ENCODE data around the gene PTPRN. TPM values are rescaled to one million over a fixed set of nuclear protein-coding genes. Genes with fewer than 3 reads are reported as not detected.
"Not testable (repeated sequence)": the region's sequence is repeated elsewhere in the genome, so short reads cannot be mapped to it uniquely, and the experiment has no call there.

The PTPRN gene
- total RNA-seq, 4 donors from 2014 or later: not detected

DNA sequence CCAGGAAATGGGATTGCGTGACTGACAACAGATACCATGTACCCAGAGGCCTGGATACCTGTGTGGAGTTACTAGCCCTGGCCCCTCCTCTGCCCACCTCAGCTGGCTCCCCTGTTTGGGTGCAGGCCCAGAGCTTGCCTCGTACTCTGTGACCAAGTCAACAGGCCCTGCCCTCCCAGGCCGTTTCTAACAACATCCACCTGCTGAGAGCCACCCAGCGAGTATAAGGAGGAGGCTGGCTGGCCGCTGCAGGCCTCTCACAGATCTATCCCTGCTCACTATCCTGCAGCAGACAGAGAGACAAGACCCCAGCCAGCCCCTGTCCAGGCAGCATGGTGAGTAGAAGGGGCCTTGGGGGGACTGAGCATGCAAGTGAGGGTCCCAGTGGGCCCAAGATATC lies 43.0 kb downstream of the PTPRN start:
- Histone ChIP-seq H3K27ac (no peak overlapping the region), H3K4me3 (no peak overlapping the region), H3K4me1 (peaks cover 3% of the 10 kb centered on the region), H3K9me3 (no peaks in the 10 kb centered on the region), H3K27me3 (peaks cover 5% of the 10 kb centered on the region), H3K36me3 (no peaks in the 10 kb centered on the region)
- DNase-seq (ENCODE audit: low spot score in 2 of 2): no peak
- TF ChIP-seq CTCF (IDR thresholded peaks at IDR 0.05) (no peak), POLR2A (IDR thresholded peaks at IDR 0.05) (no peak), EP300 (IDR thresholded peaks at IDR 0.05) (no peak), POLR2AphosphoS5 (IDR thresholded peaks at IDR 0.05) (no peak)
- 70% methylated on average over 2 of the region's 5 CpGs for WGBS

DNA sequence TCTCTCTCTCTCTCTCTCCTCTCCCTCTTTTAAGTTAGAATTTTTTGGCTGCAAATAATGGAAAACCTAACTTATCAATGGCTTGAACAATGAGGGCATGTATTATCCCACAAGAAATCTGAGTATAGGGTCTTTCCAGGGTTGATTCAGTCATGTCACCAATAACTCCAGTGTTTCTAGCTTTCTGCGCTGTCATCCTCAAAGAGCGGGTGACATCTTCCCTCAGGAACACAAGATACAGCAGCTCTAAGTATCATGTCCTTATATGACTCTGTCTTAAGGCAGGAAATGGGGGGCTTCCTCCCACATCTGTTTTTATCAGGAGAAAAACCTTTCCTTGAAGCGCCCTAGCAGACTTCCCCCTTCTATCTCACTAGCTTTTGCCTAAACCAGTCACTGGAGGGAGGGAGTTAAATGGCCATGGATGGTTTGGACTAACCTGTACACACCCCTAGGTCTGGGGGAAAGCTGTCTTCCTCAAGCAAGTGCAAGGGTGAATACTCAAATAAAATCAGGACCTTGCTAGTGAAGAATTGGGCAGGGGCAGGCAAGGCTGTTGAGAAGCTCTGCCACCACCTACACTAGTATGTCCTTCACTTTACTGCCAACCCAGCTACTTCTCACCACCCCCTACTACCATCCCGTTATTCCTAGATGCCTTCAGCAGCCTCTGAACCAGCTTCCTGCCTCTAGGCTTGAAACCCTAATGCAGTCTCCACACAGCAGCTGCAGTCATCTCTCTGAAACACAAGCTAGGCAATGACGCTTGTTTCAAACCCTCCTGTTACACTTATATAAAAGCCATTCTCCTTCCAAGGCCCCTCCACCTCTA lies 48.0 kb downstream of the PTPRN start:
- no peaks in the 10 kb centered on the region for H3K4me1 ChIP-seq
- TF ChIP-seq CTCF (IDR thresholded peaks at IDR 0.05): no peak
- TF ChIP-seq EP300 (IDR thresholded peaks at IDR 0.05): no peak
- TF ChIP-seq POLR2AphosphoS5 (IDR thresholded peaks at IDR 0.05): no peak
- TF ChIP-seq POLR2A (IDR thresholded peaks at IDR 0.05): no peak
- H3K36me3 ChIP-seq: no peaks in the 10 kb centered on the region
- H3K9me3 ChIP-seq: no peaks in the 10 kb centered on the region
- no peak overlapping the region for H3K27ac ChIP-seq
- peaks cover 7% of the 10 kb centered on the region for H3K27me3 ChIP-seq
- WGBS: 80% methylated on average over 5 of the region's 5 CpGs
- H3K4me3 ChIP-seq: no peak overlapping the region
- DNase-seq (ENCODE audit: low spot score in 2 of 2): no peak

GRCh38 chr2:219258942-219259341 lies 50.3 kb downstream of the PTPRN start:
- H3K4me1 ChIP-seq: peaks cover 15% of the 10 kb centered on the region
- H3K27ac ChIP-seq; H3K36me3 ChIP-seq; DNase-seq (ENCODE audit: low spot score in 2 of 2); H3K9me3 ChIP-seq; H3K4me3 ChIP-seq; H3K27me3 ChIP-seq: not testable (repeated sequence)
- WGBS: 91% methylated on average over 10 of the region's 10 CpGs

DNA sequence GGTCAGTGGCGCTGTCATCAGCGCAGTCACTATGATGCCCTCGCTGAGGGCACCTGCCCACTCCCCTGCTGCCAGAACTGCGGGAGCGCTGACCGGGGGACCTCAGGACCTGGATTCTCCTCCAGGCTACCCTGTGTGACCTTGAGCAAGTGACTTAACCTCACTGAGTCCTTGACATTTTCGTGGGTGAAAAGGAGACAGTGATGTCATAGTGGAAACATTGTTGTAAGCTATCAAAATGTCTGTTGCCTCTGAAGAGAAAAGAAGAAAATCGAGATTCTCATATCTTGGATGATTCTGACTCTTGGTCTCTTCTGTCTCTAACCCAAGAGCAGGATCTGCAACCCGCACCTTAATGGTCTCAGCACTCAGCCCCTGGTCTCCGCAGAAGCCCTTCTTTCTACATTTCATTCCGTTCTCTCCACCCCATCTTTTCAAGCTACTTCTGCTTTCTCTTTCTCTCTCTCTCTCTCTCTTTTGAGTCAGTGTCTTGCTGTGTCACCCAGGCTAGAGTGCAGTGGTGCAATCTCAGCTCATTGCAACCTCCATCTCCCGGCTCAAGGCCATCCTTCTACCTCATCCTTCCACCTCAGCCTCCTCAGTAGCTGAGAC lies 54.5 kb downstream of the PTPRN start:
- Histone ChIP-seq H3K36me3 (peaks cover 10% of the 10 kb centered on the region), H3K27ac (peak overlapping the region; percentile 83), H3K27me3 (no peaks in the 10 kb centered on the region), H3K4me1 (peaks cover 53% of the 10 kb centered on the region), H3K4me3 (peak overlapping the region; percentile 66), H3K9me3 (no peaks in the 10 kb centered on the region)
- 20% methylated on average over 12 of the region's 12 CpGs for WGBS
- DNase-seq (ENCODE audit: low spot score in 2 of 2): no peak
- TF ChIP-seq POLR2AphosphoS5 (IDR thresholded peaks at IDR 0.05): no peak
- TF ChIP-seq EP300 (IDR thresholded peaks at IDR 0.05): no peak

- peak; percentile 87 to 91 for DNase-seq (ENCODE audit: low spot score in 2 of 2)
- no peak for TF ChIP-seq CTCF (IDR thresholded peaks at IDR 0.05)
- TF ChIP-seq EP300 (IDR thresholded peaks at IDR 0.05): no peak
- peak in 2 of 3 donors; percentile 0 to 90 for TF ChIP-seq POLR2AphosphoS5 (IDR thresholded peaks at IDR 0.05)
- TF ChIP-seq POLR2A (IDR thresholded peaks at IDR 0.05): peak; percentile 73 to 84
- H3K36me3 ChIP-seq: peaks cover 10% of the 10 kb centered on the region
- peaks cover 60% of the 10 kb centered on the region for H3K4me1 ChIP-seq
- H3K27ac ChIP-seq: peak within 1 kb of the TSS; percentile 83
- H3K4me3 ChIP-seq: peak within 1 kb of the TSS; percentile 66
- no peaks in the 10 kb centered on the region for H3K27me3 ChIP-seq
- under 1% methylated on average over 41 of the region's 76 CpGs for WGBS
- no peaks in the 10 kb centered on the region for H3K9me3 ChIP-seq
These were observed 55.2 kb downstream of the PTPRN start, which contains the start of gene TUBA4A for GRCh38 chr2:219253753-219254589. TUBA4A (minus strand) TSS chr2:219253918; CDS start chr2:219253858, 60 bp downstream.

All from suprapubic skin (tissue), 4 donors.